HL-60 (cell line): Measurements from ENCODE around the gene NPNT.

Experiments
- CTCF ChIP-seq: IDR thresholded peaks from one replicate; pipeline ENCODE4 v1.5.1; 2011; ENCODE audit warnings: low read length, control low read depth, inconsistent platforms; ENCODE audit not compliant: insufficient read depth
- GABPA ChIP-seq: IDR thresholded peaks from 2 replicates; pipeline ENCODE4 v1.6.1; 2012; ENCODE audit warnings: low read depth
- POLR2AphosphoS5 ChIP-seq: IDR thresholded peaks from 2 replicates; pipeline ENCODE4 v1.6.1; 2012; ENCODE audit warnings: low read depth
- REST ChIP-seq: IDR thresholded peaks from 2 replicates; pipeline ENCODE4 v1.6.1; 2012; ENCODE audit warnings: low read depth; ENCODE audit not compliant: insufficient replicate concordance

GRCh38 chr4:105875233-105875632 is 20.0 kb upstream of the NPNT start:
- TF ChIP-seq CTCF (no peak), GABPA (no peak), POLR2AphosphoS5 (no peak), REST (no peak)
